Measurements from ENCODE around the gene PRMT7.
A peak's percentile ranks its signal among the peaks of the same experiment; 100 is the strongest.

Gene PRMT7

GRCh38 chr16:68313116-68313515 lies 2.3 kb downstream of the PRMT7 start:
- DNase-seq: no peak

GRCh38 chr16:68319185-68319908 lies 8.5 kb downstream of the PRMT7 start:
- DNase-seq: no peak

GRCh38 chr16:68324336-68324735 lies 13.5 kb downstream of the PRMT7 start:
- DNase-seq: no peak

GRCh38 chr16:68324780-68325357 lies 14.1 kb downstream of the PRMT7 start:
- DNase-seq: no peak

- peak; percentile 84 for DNase-seq
Measured at GRCh38 chr16:68328151-68328859, 17.5 kb downstream of the PRMT7 start.

GRCh38 chr16:68328860-68329390 lies 18.1 kb downstream of the PRMT7 start:
- no peak for DNase-seq

- DNase-seq: no peak
Measured at GRCh38 chr16:68331879-68332410, 21.1 kb downstream of the PRMT7 start.

- no peak for DNase-seq
Measured at GRCh38 chr16:68332411-68333121, 21.7 kb downstream of the PRMT7 start.

- DNase-seq: no peak
Measured at GRCh38 chr16:68335175-68335574, 24.4 kb downstream of the PRMT7 start.

GRCh38 chr16:68338326-68339119 lies 27.7 kb downstream of the PRMT7 start:
- DNase-seq: no peak

GRCh38 chr16:68339214-68339613 lies 28.4 kb downstream of the PRMT7 start:
- DNase-seq: no peak

- no peak for DNase-seq
Measured at GRCh38 chr16:68342620-68343019, 31.8 kb downstream of the PRMT7 start.

GRCh38 chr16:68343137-68343536 lies 32.3 kb downstream of the PRMT7 start:
- no peak for DNase-seq

GRCh38 chr16:68344252-68344651 lies 33.4 kb downstream of the PRMT7 start:
- no peak for DNase-seq

GRCh38 chr16:68345351-68345810 lies 34.6 kb downstream of the PRMT7 start:
- DNase-seq: no peak

GRCh38 chr16:68345958-68346635 lies 35.3 kb downstream of the PRMT7 start:
- no peak for DNase-seq

- no peak for DNase-seq
Measured at GRCh38 chr16:68346892-68347480, 36.2 kb downstream of the PRMT7 start.

GRCh38 chr16:68347605-68348004 lies 36.8 kb downstream of the PRMT7 start:
- DNase-seq: no peak

GRCh38 chr16:68348639-68349445 lies 38.0 kb downstream of the PRMT7 start:
- DNase-seq: no peak

GRCh38 chr16:68349838-68350410 lies 39.1 kb downstream of the PRMT7 start:
- no peak for DNase-seq
